ENCODE data around the gene PPARG. TPM values are rescaled to one million over a fixed set of nuclear protein-coding genes. Genes with fewer than 3 reads are reported as not detected.

The PPARG gene
- total and polyA plus RNA-seq, 2 experiments from 2014 or later: 25.1 to 37.9 TPM

DNA sequence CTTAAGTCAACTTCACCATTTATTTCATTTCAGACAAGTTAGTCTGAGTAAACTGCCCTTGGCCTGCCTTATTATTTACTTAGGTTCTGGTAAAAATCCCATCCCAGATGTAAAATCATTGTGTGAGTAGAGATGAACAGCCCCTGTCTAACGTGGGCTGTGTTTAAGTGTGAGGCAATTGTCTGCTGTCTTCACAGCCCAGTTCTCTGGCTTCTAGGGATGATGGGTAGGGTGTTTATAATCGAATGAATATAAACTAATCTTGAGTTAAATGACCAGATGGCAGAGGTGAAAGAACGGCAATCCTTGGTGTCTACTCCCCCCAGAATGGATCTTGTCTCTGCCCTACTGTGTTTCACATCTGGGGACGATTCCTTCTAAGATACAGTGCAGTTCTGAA is 20.8 kb downstream of the PPARG start:
- H3K4me2 ChIP-seq: no peak overlapping the region
- 72% methylated on average over 4 of the region's 4 CpGs for WGBS (ENCODE audit: low lambda C conversion rate, missing lambda C conversion rate)
- H3K9me3 ChIP-seq (ENCODE audit: low read depth): no peaks in the 10 kb centered on the region
- H3K27me3 ChIP-seq: no peaks in the 10 kb centered on the region
- no peaks in the 10 kb centered on the region for H3K4me1 ChIP-seq (ENCODE audit: insufficient read depth)
- peaks cover 38% of the 10 kb centered on the region for H3K79me2 ChIP-seq
- H2AFZ ChIP-seq: no peak overlapping the region
- H3K4me3 ChIP-seq: no peak overlapping the region
- DNase-seq (ENCODE audit: low spot score): no peak
- H3K36me3 ChIP-seq (replicated peaks; ENCODE audit: insufficient read depth, low read depth): no peaks in the 10 kb centered on the region
- no peaks in the 10 kb centered on the region for H3K9me2 ChIP-seq (replicated peaks; ENCODE audit: insufficient read depth)
- no peaks in the 10 kb centered on the region for H4K20me1 ChIP-seq (ENCODE audit: insufficient read depth, poor library complexity, severe bottlenecking)
- H3K27ac ChIP-seq: no peak overlapping the region
- TF ChIP-seq EZH2 (IDR thresholded peaks at IDR 0.05; ENCODE audit: borderline replicate concordance): no peak
- no peak for TF ChIP-seq CTCF (IDR thresholded peaks at IDR 0.05; ENCODE audit: poor library complexity)
- TF ChIP-seq EZH2phosphoT487 (IDR thresholded peaks at IDR 0.05; ENCODE audit: low read depth, severe bottlenecking, unreplicated experiment): no peak

- Histone ChIP-seq H3K36me3 (replicated peaks; ENCODE audit: insufficient read depth, low read depth) (no peaks in the 10 kb centered on the region), H3K4me1 (ENCODE audit: insufficient read depth) (no peaks in the 10 kb centered on the region), H3K79me2 (peaks cover 22% of the 10 kb centered on the region), H2AFZ (no peak overlapping the region), H4K20me1 (ENCODE audit: insufficient read depth, poor library complexity, severe bottlenecking) (no peaks in the 10 kb centered on the region), H3K4me2 (no peak overlapping the region), H3K27ac (no peak overlapping the region), H3K9me2 (replicated peaks; ENCODE audit: insufficient read depth) (no peaks in the 10 kb centered on the region), H3K9me3 (ENCODE audit: low read depth) (no peaks in the 10 kb centered on the region), H3K4me3 (no peak overlapping the region), H3K27me3 (no peaks in the 10 kb centered on the region)
- 97% methylated on average over 1 of the region's 1 CpG for WGBS (ENCODE audit: low lambda C conversion rate, missing lambda C conversion rate)
- DNase-seq (ENCODE audit: low spot score): no peak
- TF ChIP-seq CTCF (IDR thresholded peaks at IDR 0.05; ENCODE audit: poor library complexity): no peak
- no peak for TF ChIP-seq EZH2phosphoT487 (IDR thresholded peaks at IDR 0.05; ENCODE audit: low read depth, severe bottlenecking, unreplicated experiment)
- TF ChIP-seq EZH2 (IDR thresholded peaks at IDR 0.05; ENCODE audit: borderline replicate concordance): no peak
These were observed 23.1 kb downstream of the PPARG start for GRCh38 chr3:12312010-12312409.

GRCh38 chr3:12313519-12313918 is 24.6 kb downstream of the PPARG start:
- no peaks in the 10 kb centered on the region for H3K27me3 ChIP-seq
- DNase-seq (ENCODE audit: low spot score): no peak
- TF ChIP-seq CTCF (IDR thresholded peaks at IDR 0.05; ENCODE audit: poor library complexity) (no peak), EZH2phosphoT487 (IDR thresholded peaks at IDR 0.05; ENCODE audit: low read depth, severe bottlenecking, unreplicated experiment) (no peak), EZH2 (IDR thresholded peaks at IDR 0.05; ENCODE audit: borderline replicate concordance) (no peak)
- H2AFZ ChIP-seq: no peak overlapping the region
- H3K4me3 ChIP-seq: no peak overlapping the region
- no peaks in the 10 kb centered on the region for H3K36me3 ChIP-seq (replicated peaks; ENCODE audit: insufficient read depth, low read depth)
- no peaks in the 10 kb centered on the region for H3K9me2 ChIP-seq (replicated peaks; ENCODE audit: insufficient read depth)
- 87% methylated on average over 2 of the region's 2 CpGs for WGBS (ENCODE audit: low lambda C conversion rate, missing lambda C conversion rate)
- no peak overlapping the region for H3K27ac ChIP-seq
- H3K9me3 ChIP-seq (ENCODE audit: low read depth): no peaks in the 10 kb centered on the region
- H3K4me2 ChIP-seq: no peak overlapping the region
- H4K20me1 ChIP-seq (ENCODE audit: insufficient read depth, poor library complexity, severe bottlenecking): no peaks in the 10 kb centered on the region
- H3K79me2 ChIP-seq: peaks cover 16% of the 10 kb centered on the region
- no peaks in the 10 kb centered on the region for H3K4me1 ChIP-seq (ENCODE audit: insufficient read depth)

DNA sequence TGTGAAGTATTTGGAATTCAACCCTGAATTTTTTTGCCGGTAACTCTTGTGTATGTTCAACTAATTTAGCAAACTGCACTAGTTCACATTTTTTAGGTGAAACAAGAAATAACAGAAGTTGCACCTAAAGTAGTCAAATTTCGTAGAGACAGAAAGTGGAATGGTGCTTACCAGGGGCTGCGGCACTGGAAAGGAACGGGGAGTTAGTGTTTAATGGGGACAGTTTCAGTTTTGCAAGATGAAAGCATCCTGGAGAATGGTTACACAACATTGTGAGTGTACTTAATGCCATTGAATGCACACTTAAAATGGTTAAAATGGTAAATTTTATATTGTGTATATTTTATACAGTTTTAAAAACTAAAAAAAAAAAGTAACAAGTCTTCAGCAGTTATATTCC is 27.4 kb downstream of the PPARG start:
- no peak for DNase-seq (ENCODE audit: low spot score)
- Histone ChIP-seq H3K79me2 (peaks cover 21% of the 10 kb centered on the region), H3K27ac (no peak overlapping the region), H3K4me3 (no peak overlapping the region), H3K27me3 (no peaks in the 10 kb centered on the region), H3K4me1 (ENCODE audit: insufficient read depth) (no peaks in the 10 kb centered on the region), H3K9me3 (ENCODE audit: low read depth) (no peaks in the 10 kb centered on the region), H3K9me2 (replicated peaks; ENCODE audit: insufficient read depth) (no peaks in the 10 kb centered on the region), H4K20me1 (ENCODE audit: insufficient read depth, poor library complexity, severe bottlenecking) (no peaks in the 10 kb centered on the region), H3K36me3 (replicated peaks; ENCODE audit: insufficient read depth, low read depth) (no peaks in the 10 kb centered on the region), H3K4me2 (peak overlapping the region; percentile 57), H2AFZ (no peak overlapping the region)
- WGBS (ENCODE audit: low lambda C conversion rate, missing lambda C conversion rate): 84% methylated on average over 4 of the region's 4 CpGs
- no peak for TF ChIP-seq CTCF (IDR thresholded peaks at IDR 0.05; ENCODE audit: poor library complexity)
- TF ChIP-seq EZH2phosphoT487 (IDR thresholded peaks at IDR 0.05; ENCODE audit: low read depth, severe bottlenecking, unreplicated experiment): no peak
- TF ChIP-seq EZH2 (IDR thresholded peaks at IDR 0.05; ENCODE audit: borderline replicate concordance): no peak

Data from hepatocyte (in vitro differentiated cells).